HS-5 (cell line): ENCODE data around the gene TCHHL1.

ENCODE experiments used
- DNase-seq: peaks from one replicate; pipeline ENCODE4 v3.0.0-alpha.2; 2012; ENCODE audit warnings: low read depth

Gene TCHHL1

DNA sequence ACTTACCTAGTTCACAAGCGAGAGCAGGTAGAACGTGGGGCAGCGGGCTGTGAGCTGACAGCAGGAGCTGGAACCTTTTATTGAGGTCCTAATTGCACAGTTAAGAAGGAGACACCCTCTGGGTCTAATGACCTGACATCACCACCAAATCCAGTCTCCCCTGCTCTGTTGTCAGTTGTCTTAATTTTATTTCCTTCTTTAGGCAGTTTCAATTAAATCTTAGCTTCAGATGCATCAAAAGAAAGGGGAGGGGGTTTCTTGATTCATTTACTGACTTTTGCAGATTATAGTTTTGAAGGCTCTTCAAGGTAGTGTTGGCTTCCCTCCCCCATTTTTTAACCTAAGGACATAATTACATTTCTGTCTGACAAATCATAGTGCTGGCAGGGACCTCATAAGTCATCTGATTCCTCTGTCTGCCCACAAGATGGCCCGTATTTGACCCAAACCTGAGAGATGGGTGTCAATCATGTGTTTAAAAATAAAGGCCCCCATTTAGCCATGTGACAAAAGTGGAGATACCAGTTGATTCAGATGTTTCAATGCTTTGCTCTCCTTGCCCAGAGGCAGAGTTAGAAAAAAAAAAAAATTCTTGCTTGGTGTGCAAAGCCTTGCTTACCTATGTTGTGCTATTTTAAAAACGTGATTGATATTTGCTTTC, at the start of gene TCHHL1:
Gene TCHHL1 (minus strand): TSS at position 51 of the 661 bp plus-strand sequence. CDS start 921 bp downstream, outside the sequence.
- DNase-seq = no peak

DNA sequence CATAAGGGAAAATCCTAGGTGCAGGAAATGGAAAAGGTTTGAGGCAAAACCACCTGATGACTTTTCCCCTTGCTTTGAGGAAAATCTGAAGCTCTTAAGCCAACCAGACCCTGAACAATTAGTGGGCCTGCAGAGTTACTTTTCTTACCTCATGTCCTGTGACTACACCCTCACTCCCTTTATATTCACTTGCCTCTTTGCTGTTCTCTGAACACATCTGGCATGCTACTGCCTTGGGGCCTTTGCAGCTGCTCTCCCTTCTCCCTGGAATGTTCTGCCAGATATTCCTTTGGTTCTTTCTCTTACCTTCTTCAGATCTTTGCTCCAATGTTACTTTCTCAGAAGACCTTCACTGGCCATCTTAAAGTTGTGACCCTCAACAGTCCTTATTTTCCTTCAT, 48.4 kb upstream of the TCHHL1 start:
- DNase-seq = no peak

GRCh38 chr1:152130186-152130585, 41.3 kb upstream of the TCHHL1 start:
- DNase-seq = no peak

- no peak for DNase-seq
These were observed 38.8 kb upstream of the TCHHL1 start for GRCh38 chr1:152127673-152128072.

DNA sequence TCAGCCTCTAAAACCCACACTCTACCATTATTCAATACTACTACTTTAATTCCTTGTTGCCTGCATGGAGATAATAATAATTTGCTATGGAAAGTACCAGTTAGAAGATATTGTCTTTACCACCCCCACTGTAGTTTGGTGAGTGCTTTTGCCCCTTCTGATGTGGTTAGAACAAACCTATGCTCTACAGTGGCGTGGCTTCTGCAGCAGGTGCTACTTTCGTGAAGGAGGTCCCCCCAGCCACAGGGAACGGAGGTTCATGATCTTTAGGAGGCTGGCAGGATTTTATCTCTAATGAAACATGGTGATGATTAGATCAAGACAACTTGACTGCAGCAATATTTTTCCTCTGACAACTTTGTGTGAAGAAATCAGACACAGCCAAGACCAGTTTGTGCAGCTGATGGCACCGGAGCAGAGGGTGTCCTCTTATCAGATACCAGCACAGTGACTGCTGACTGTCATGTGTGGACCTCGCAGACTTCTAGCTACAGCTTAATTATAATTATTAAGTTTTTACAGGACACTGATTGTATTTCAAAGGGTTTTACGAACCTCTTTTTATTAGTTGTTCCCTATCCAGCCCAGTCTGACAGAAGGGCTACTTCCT, 37.1 kb upstream of the TCHHL1 start:
- no peak for DNase-seq

- DNase-seq = no peak
These were observed 30.1 kb upstream of the TCHHL1 start for GRCh38 chr1:152118915-152119314.

DNA sequence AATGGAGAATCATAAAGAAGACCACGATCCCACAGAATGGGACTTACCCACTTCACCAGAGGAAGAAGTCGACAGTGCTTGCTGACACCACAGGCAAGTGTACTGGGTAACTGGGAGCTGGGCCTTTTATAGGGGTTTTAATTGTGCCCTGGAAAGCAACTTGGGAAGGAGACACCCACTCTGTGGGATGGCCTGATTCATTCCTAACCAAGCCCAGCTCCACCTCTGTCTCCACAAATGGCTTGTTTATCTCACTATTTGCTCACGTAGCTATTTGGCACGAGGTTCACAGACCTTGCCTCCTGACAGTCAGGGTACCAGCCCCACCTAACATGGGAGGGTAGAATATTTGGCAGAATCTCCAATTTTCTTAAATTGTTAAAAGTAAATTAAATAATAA, 26.5 kb upstream of the TCHHL1 start, which contains the start of gene TCHH:
Gene TCHH (minus strand): TSS at position 101 of the 400 bp plus-strand sequence. CDS start 1,364 bp downstream, outside the sequence.
- DNase-seq = no peak

DNA sequence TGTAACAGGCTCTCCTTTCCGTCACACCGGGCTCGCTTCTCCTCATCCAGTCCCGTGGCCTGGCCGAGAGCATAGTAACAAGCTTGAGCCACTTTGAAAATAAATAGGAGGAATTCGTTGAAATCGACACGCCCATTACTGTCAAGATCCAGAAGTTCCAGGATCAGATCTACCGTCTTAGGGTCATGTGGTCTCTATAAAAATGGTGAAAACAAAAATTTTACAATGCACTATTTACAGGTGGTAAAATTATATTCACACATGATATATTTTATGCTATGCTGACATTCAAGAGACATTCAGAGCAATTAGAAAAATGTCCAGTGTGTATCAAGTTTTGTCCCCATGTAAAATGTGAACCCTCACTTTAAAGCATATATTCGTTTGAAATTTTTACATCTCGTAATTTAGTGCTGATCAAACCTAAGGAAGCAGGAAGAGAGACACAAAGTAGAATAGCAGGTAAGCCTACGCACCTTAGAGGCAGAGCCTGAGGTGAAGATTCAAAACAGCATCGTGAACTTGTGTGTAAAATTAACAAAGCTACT, 24.1 kb upstream of the TCHHL1 start:
- DNase-seq = no peak

- DNase-seq = no peak
These were observed 23.4 kb upstream of the TCHHL1 start for GRCh38 chr1:152112101-152112884.

DNA sequence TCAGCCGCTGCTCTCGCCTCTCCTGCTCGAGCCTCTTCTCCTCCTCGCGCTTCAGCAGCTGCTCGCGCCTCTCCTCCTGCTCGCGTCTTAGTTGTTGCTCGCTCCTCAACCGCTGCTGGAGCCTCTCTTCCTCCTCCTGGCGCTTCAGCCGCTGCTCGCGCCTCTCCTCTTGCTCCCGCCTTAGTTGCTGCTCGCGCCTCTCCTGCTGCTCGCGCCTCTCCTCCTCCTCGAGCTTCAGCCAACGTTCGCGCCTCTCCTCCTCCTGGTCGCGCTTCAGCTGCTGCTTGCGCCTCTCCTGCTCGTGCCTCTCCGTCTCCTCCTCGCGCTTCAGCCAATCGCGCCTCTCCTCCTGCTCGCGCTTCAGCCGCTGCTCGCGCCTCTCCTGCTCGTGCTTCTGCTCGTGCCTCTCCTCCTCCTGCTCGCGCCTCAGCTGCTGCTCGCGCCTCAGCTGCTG, 22.7 kb upstream of the TCHHL1 start:
- DNase-seq = peak; percentile 54

DNA sequence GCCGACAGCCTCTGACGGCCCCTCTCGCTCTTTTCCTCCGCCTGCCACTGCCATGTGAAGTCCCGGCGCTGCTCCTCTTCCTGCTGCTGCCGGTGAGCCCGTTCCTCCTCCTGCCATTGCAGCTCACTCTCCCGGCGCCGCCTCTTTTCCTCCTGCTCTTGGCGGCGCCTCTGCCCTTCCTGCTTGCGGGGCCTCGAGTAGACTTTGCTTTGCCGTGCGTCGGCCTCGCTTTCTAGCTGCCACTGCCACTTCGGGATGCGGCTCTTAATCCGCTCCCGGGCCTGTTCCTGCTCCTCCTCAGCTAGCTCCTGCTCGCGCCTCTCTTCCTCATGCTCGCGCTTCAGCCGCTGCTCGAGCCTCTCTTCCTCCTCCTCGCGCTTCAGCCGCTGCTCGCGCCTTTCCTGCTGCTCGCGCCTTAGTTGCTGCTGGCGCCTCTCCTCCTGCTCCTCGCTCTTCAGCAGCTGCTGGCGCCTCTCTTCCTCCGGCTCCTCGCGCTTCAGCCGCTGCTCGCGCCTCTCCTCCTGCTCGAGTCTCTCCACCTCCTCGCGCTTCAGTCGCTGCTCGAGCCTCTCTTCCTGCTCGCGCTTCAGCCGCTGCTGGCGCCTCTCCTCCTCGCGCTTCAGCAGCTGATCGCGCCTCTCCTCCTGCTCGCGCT, 22.1 kb upstream of the TCHHL1 start:
- DNase-seq = no peak

DNA sequence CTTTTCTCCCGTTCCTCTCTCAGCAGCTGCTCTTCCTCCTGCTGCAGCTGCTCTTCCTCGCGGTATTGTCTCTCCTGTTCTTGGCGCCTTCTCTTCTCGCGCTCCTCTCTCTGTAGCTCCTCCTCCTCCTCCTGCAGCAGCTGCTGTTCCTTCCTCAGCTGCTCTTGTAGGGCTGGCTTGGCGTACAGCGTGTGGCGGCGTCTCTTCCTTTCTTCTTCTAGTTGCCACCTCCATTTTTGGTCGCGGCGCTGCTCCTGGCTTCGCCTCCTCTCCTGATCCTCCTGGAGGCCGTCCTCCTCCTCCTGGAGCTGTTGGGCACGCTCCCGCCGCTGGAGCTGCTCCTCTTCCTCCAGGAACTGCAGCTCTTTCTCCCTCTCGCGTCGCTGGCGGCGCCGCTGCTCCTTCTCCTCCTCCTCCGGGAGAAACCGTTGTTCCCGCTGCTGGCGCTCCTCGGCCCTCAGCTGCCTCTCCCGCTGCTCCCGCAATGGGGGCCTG, 21.5 kb upstream of the TCHHL1 start:
- no peak for DNase-seq

GRCh38 chr1:152109998-152110294, 21.1 kb upstream of the TCHHL1 start:
- DNase-seq = no peak

- no peak for DNase-seq
These were observed 20.6 kb upstream of the TCHHL1 start for GRCh38 chr1:152109231-152109997.

DNA sequence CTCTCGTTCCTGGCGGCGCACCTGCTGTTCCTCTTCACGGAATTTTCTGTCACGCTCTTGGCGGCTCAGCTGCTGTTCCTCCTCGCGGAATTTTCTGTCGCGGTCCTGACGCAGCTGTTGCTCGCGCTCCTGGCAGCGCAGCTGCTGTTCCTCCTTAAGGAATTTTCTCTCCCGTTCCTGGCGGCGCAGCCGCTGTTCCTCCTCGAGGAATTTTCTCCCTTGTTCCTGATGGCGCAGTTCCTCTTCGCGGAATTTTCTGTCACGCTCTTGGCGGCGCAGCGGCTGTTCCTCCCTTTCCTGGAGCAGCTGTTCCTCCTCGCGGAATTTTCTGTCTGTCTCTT, 20.0 kb upstream of the TCHHL1 start:
- DNase-seq = no peak

- no peak for DNase-seq
These were observed 19.4 kb upstream of the TCHHL1 start for GRCh38 chr1:152107984-152108881.

- no peak for DNase-seq
These were observed 18.4 kb upstream of the TCHHL1 start for GRCh38 chr1:152107031-152107983.

DNA sequence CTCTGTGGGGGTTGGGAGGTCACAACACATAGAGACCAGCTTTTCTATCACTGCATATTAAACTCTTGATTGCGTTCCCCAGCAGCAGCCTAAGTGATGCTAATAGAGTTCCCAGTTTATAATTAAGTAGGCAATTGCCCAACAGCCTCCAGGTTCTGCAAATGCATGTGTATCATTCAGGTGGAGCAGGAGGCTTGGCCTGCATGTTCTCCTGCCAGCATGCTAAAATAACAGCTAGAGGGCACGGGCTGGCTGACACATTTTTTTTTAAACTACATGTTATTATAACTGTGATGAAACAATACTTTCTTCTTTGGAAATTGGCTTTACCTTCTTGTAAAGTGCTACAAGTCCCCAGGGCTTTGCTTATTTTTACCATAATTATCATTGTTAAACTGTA, 16.0 kb upstream of the TCHHL1 start:
- DNase-seq = no peak

DNA sequence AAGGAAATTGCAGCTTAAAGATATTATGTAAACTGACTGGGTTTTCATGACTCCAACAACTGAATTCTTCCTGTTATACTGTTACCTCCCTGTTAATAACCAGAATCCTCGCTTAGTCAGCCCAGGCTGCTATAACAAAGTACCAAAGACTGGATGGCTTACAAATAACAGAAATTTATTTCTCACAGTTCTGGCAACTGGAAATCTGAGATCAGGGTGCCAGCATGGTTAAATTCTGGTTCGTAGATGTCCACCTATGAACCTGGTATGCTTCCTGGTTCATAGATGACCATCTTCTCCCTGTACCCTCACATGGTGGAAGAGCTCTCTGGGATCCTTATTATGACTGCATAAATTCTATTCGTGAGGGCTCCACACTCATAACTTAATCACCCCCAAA, 8.1 kb upstream of the TCHHL1 start:
- DNase-seq = no peak
